Testis (tissue), 3 donors: Measurements from ENCODE around the gene MAP3K7. TPM values are rescaled to one million over a fixed set of nuclear protein-coding genes. Genes with fewer than 3 reads are reported as not detected.

Experiments
- DNase-seq: peaks from one replicate; pipeline ENCODE4 v3.0.0-alpha.2; 2019
- H3K27ac ChIP-seq, 2 donors: fragments of 200-600 bp; sonication (generic); one replicate each; pipeline ENCODE4 v1.5.1; 2019
- H3K27me3 ChIP-seq: fragments of 200-600 bp; sonication (generic); one replicate; pipeline ENCODE4 v1.5.1; 2019
- H3K36me3 ChIP-seq: fragments of 200-600 bp; sonication (generic); one replicate; pipeline ENCODE4 v1.5.1; 2017; ENCODE audit warnings: low read depth; ENCODE audit errors: missing control alignments
- H3K4me1 ChIP-seq: fragments of 200-600 bp; sonication (generic); one replicate; pipeline ENCODE4 v1.5.1; 2019
- H3K4me3 ChIP-seq, 2 donors: fragments of 200-600 bp; sonication (generic); one replicate each; pipeline ENCODE4 v1.5.1; 2017 to 2019
- H3K9me3 ChIP-seq: fragments of 200-600 bp; sonication (generic); one replicate; pipeline ENCODE4 v1.5.1; 2017
- CTCF ChIP-seq, 3 experiments: fragments of 450-650 bp in 2 of 3; fragments of 200-600 bp in 1 of 3; sonication (generic) in 1 of 3; IDR thresholded peaks; one replicate each; pipeline ENCODE4 v1.5.1; 2016 to 2019; ENCODE audit warnings: antibody characterized with exemption in 3 of 3, mild to moderate bottlenecking in 2 of 3, moderate library complexity in 1 of 3
- POLR2A ChIP-seq: fragments of 450-650 bp; IDR thresholded peaks from one replicate; pipeline ENCODE4 v1.6.1; 2017; ENCODE audit warnings: antibody characterized with exemption, mild to moderate bottlenecking, moderate library complexity
- WGBS, 2 donors: methylation state at CpG; one replicate each; pipeline ENCODE4 v1.1.5; 2018; 5-methylcytosine and 5-hydroxymethylcytosine counted together
- intact Hi-C: fragments of 100-400 bp; cut with DNase I; formaldehyde crosslinking; loops from one replicate; pipeline ENCODE4 v1.15.1; 2023; ENCODE audit warnings: low total_unique reads
- polyA plus RNA-seq: library from polyadenylated mRNA; stranded (reverse); fragments of 350-450 nt; fragmentation: Illumina TruSeq; extraction: RNeasy Lipid Tissue Mini Kit (QIAGEN cat#74804); gene quantifications from one replicate; pipeline ENCODE4 v1.2.3, GENCODE V29; 2014; ENCODE audit warnings: low read depth, low replicate concordance; ENCODE audit not compliant: insufficient read depth
- total RNA-seq, 2 donors: library from RNA; depleted of rRNA; stranded (reverse); fragments of >200 nt; gene quantifications; one replicate each; pipeline ENCODE4 v1.2.3, GENCODE V29; 2016

Gene MAP3K7
- total and polyA plus RNA-seq, 3 donors from 2014 or later = 20.2 to 39.0 (median 35.7) TPM

GRCh38 chr6:90492369-90492768, 94.5 kb downstream of the MAP3K7 start:
- no peak for DNase-seq
- no peaks in the 10 kb centered on the region for H3K4me1 ChIP-seq
- 78 to 84% methylated on average over 1 of the region's 1 CpG for WGBS, 2 donors
- H3K9me3 ChIP-seq = no peaks in the 10 kb centered on the region
- TF ChIP-seq CTCF (IDR thresholded peaks at IDR 0.05) = no peak
- TF ChIP-seq POLR2A = no peak
- no peak overlapping the region for H3K4me3 ChIP-seq
- H3K36me3 ChIP-seq = no peaks in the 10 kb centered on the region
- no peaks in the 10 kb centered on the region for H3K27me3 ChIP-seq
- intact Hi-C loops = no loop called here
- H3K27ac ChIP-seq = no peak overlapping the region

GRCh38 chr6:90490030-90490716, 96.7 kb downstream of the MAP3K7 start:
- no peaks in the 10 kb centered on the region for H3K36me3 ChIP-seq
- intact Hi-C loops = no loop called here
- TF ChIP-seq POLR2A = no peak
- no peak for TF ChIP-seq CTCF (IDR thresholded peaks at IDR 0.05)
- no peak for DNase-seq
- H3K4me1 ChIP-seq = no peaks in the 10 kb centered on the region
- no peak overlapping the region for H3K4me3 ChIP-seq
- H3K27ac ChIP-seq = no peak overlapping the region
- no peaks in the 10 kb centered on the region for H3K27me3 ChIP-seq
- WGBS, 2 donors = 67% methylated on average over 4 of the region's 4 CpGs
- H3K9me3 ChIP-seq = no peaks in the 10 kb centered on the region

GRCh38 chr6:90488816-90489215, 98.1 kb downstream of the MAP3K7 start:
- H3K36me3 ChIP-seq = no peaks in the 10 kb centered on the region
- H3K27ac ChIP-seq = no peak overlapping the region
- no peak for TF ChIP-seq POLR2A
- TF ChIP-seq CTCF (IDR thresholded peaks at IDR 0.05) = no peak
- H3K4me1 ChIP-seq = no peaks in the 10 kb centered on the region
- no peaks in the 10 kb centered on the region for H3K27me3 ChIP-seq
- no peak overlapping the region for H3K4me3 ChIP-seq
- no peaks in the 10 kb centered on the region for H3K9me3 ChIP-seq
- no peak for DNase-seq
- intact Hi-C loops = no loop called here

GRCh38 chr6:90485635-90486277, 101.1 kb downstream of the MAP3K7 start:
- no peaks in the 10 kb centered on the region for H3K36me3 ChIP-seq
- H3K9me3 ChIP-seq = no peaks in the 10 kb centered on the region
- no peak overlapping the region for H3K4me3 ChIP-seq
- TF ChIP-seq POLR2A (no peak), CTCF (IDR thresholded peaks at IDR 0.05) (no peak)
- no peak overlapping the region for H3K27ac ChIP-seq
- H3K4me1 ChIP-seq = no peaks in the 10 kb centered on the region
- 93 to 94% methylated on average over 4 of the region's 4 CpGs for WGBS, 2 donors
- no peaks in the 10 kb centered on the region for H3K27me3 ChIP-seq
- DNase-seq = no peak
- intact Hi-C loops = no loop called here

GRCh38 chr6:90484903-90485302, 102.0 kb downstream of the MAP3K7 start:
- H3K27me3 ChIP-seq = no peaks in the 10 kb centered on the region
- no peak for DNase-seq
- H3K4me3 ChIP-seq = no peak overlapping the region
- H3K9me3 ChIP-seq = no peaks in the 10 kb centered on the region
- H3K27ac ChIP-seq = no peak overlapping the region
- TF ChIP-seq CTCF (IDR thresholded peaks at IDR 0.05) (no peak), POLR2A (no peak)
- whole genome bisulfite sequencing, 2 donors = 75 to 83% methylated on average over 5 of the region's 5 CpGs
- no peaks in the 10 kb centered on the region for H3K4me1 ChIP-seq
- no peaks in the 10 kb centered on the region for H3K36me3 ChIP-seq
- intact Hi-C loops = no loop called here
